22Rv1 (cell line): ENCODE measurements around the gene DYRK1A.

ENCODE experiments used
- H3K27ac ChIP-seq: fragments of 450-650 bp; 2 replicates; pipeline ENCODE4 v1.5.1; 2017
- CTCF ChIP-seq: fragments of 450-650 bp; IDR thresholded peaks from 2 replicates; pipeline ENCODE4 v1.5.1; 2017; ENCODE audit warnings: mild to moderate bottlenecking
- ZFX ChIP-seq: fragments of 450-650 bp; IDR thresholded peaks from 2 replicates; pipeline ENCODE4 v1.6.1; 2017; ENCODE audit warnings: antibody characterized with exemption, borderline replicate concordance

Gene DYRK1A

GRCh38 chr21:37552496-37553029 is 186.0 kb downstream of the DYRK1A start:
- no peak for TF ChIP-seq CTCF
- no peak for TF ChIP-seq ZFX
- H3K27ac ChIP-seq = no peak overlapping the region

GRCh38 chr21:37553078-37553481 is 186.5 kb downstream of the DYRK1A start:
- TF ChIP-seq ZFX = no peak
- no peak overlapping the region for H3K27ac ChIP-seq

- TF ChIP-seq CTCF (no peak), ZFX (no peak)
- no peak overlapping the region for H3K27ac ChIP-seq
Observed at GRCh38 chr21:37554661-37555379, 188.2 kb downstream of the DYRK1A start.

DNA sequence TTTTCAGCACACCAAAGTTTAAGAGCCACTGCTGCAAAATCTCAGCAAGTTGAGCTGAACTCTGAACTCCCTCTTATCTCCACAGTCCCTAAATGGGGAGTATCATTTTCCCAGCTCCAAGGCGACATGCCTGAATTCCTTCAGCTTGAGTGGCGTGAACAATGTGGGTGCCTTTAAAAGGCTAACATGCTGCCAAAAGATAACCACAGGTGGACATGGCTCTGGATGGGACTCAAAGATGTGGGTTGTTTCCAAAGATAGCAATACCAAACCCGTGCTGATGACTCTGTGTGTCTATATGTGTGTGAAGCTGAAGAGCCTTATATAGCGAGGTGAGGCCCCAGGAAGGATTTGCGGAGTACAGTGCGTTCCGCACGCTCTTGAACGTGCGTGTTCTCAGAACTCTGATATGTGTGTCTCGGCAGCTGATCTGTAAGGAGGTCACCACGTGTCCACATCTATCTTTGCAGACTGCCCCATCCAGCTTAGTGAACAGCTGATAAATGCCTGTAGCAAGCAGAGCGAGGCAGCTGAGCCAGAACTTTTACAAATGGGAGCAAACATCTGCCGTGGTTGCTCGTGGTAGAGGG is 189.2 kb downstream of the DYRK1A start:
- TF ChIP-seq CTCF (no peak), ZFX (no peak)

GRCh38 chr21:37557261-37557950 is 190.8 kb downstream of the DYRK1A start:
- no peak for TF ChIP-seq ZFX
- no peak for TF ChIP-seq CTCF
- H3K27ac ChIP-seq = no peak overlapping the region

More for the DNA sequence above, 189.2 kb downstream of the DYRK1A start:
- no peak overlapping the region for H3K27ac ChIP-seq

GRCh38 chr21:37558676-37559211 is 192.2 kb downstream of the DYRK1A start:
- TF ChIP-seq CTCF = no peak
- TF ChIP-seq ZFX = no peak
- H3K27ac ChIP-seq = no peak overlapping the region

DNA sequence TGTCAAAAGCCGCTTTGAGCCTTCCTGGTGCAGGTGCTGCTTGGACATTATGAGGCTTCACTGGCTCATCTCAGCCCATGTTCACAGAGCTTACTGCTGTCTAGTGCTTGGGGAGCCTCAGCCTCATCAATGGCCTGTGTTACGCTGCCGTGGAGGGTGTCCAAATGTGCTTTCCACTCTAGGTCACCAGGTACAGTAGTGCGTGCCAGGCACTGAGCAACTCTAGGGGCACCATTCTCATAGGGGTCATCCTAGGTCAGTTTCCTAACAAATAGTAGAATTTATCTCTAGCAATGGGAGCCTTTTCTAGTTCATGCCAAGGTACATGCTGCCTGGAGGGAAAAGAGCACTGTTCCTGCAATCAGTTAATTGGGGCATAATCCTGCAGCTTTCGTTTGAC is 193.8 kb downstream of the DYRK1A start:
- H3K27ac ChIP-seq = no peak overlapping the region
- TF ChIP-seq CTCF (no peak), ZFX (no peak)
